ENCODE results near the gene CFAP299. TPM values are rescaled to one million over a fixed set of nuclear protein-coding genes. Genes with fewer than 3 reads are reported as not detected.

Gene CFAP299
- total and polyA plus RNA-seq, 2 of the 13 experiments (the other 11 are each of a cell fraction or from before 2014, with no cell fraction given): not detected

- Histone ChIP-seq H3K9ac (ENCODE audit: insufficient read depth, low read depth, low read length) (no peak overlapping the region), H3K27ac (ENCODE audit: extremely low read length, insufficient read depth, low read length) (no peak overlapping the region), H3K4me2 (ENCODE audit: low read depth, low read length) (no peak overlapping the region), H3K36me3 (replicated peaks in 1 of 2; ENCODE audit: control insufficient read depth in 1 of 2, insufficient read depth in 2 of 2, low read length in 2 of 2) (no peaks in the 10 kb centered on the region), H3K9me3 (ENCODE audit: low read length) (no peaks in the 10 kb centered on the region), H3K4me3 (replicated peaks in 1 of 3; ENCODE audit: insufficient read depth in 1 of 3, low read depth in 2 of 3, low read length in 3 of 3) (no peak overlapping the region), H2AFZ (ENCODE audit: low read length) (no peak overlapping the region), H3K4me1 (ENCODE audit: insufficient read depth, low read length) (no peaks in the 10 kb centered on the region), H3K79me2 (ENCODE audit: insufficient read depth, low read length) (no peaks in the 10 kb centered on the region), H4K20me1 (ENCODE audit: insufficient read depth, low read length) (no peaks in the 10 kb centered on the region), H3K27me3 (ENCODE audit: control insufficient read depth in 1 of 2, insufficient read depth in 2 of 2, low read length in 2 of 2) (no peaks in the 10 kb centered on the region)
- FAIRE-seq (no peak), DNase-seq (ENCODE audit: low spot score) (no peak), ATAC-seq (no peak)
- ChIA-PET CTCF (ENCODE audit: low intra/inter-chr PET ratio, low total read pairs) (no interaction called here), POLR2A (no interaction called here)
- intact Hi-C loops (cut with micrococcal nuclease; ENCODE audit: unreplicated experiment) (no loop called here), in situ Hi-C loops (cut with HindIII; ENCODE audit: extremely low pct_ligation_motif_present, low pct_unique_long_range_greater_than_20kb) (no loop called here)
- WGBS (ENCODE audit: low lambda C conversion rate): 0% methylated on average over 1 of the region's 1 CpG
- no TSS peak for BruUV-seq (replicated peaks)
- TF ChIP-seq ZNF230 (CRISPR knock-in tag; IDR thresholded peaks at IDR 0.05) (no peak), ZBTB49 (CRISPR knock-in tag; IDR thresholded peaks at IDR 0.05; ENCODE audit: borderline replicate concordance) (no peak), BHLHE40 (IDR thresholded peaks at IDR 0.05; ENCODE audit: low read length) (no peak), ARID4A (CRISPR knock-in tag; IDR thresholded peaks at IDR 0.05; ENCODE audit: borderline replicate concordance) (no peak), ZBTB3 (CRISPR knock-in tag; IDR thresholded peaks at IDR 0.05; ENCODE audit: borderline replicate concordance, low read depth) (no peak), ATAD3A (CRISPR knock-in tag; IDR thresholded peaks at IDR 0.05) (no peak), ZNF792 (CRISPR knock-in tag; IDR thresholded peaks at IDR 0.05) (no peak), ZNF382 (CRISPR knock-in tag; IDR thresholded peaks at IDR 0.05; ENCODE audit: borderline replicate concordance) (no peak), TFDP2 (CRISPR knock-in tag; IDR thresholded peaks at IDR 0.05) (no peak), ZNF20 (CRISPR knock-in tag; IDR thresholded peaks at IDR 0.05) (no peak), ZUFSP (CRISPR knock-in tag; IDR thresholded peaks at IDR 0.05; ENCODE audit: borderline replicate concordance) (no peak), NPAS2 (CRISPR knock-in tag; IDR thresholded peaks at IDR 0.05; ENCODE audit: borderline replicate concordance) (no peak), IRX3 (CRISPR knock-in tag; IDR thresholded peaks at IDR 0.05; ENCODE audit: borderline replicate concordance, low read depth) (no peak), ZNF280B (CRISPR knock-in tag; IDR thresholded peaks at IDR 0.05; ENCODE audit: borderline replicate concordance) (no peak)
These were observed 445.9 kb downstream of the CFAP299 start for GRCh38 chr4:80781431-80781830.

Data from HepG2 (cell line).